HepG2 (cell line): Measurements from ENCODE around the gene PTCRA.
"Not testable (repeated sequence)": the region's sequence is repeated elsewhere in the genome, so short reads cannot be mapped to it uniquely, and the experiment has no call there.

ENCODE experiments used
- EZH2 ChIP-seq: conservative IDR thresholded peaks from 2 replicates; pipeline ENCODE4 v1.6.1; 2012; ENCODE audit warnings: mild to moderate bottlenecking, low read depth, low read length, moderate library complexity
- FOXP1 ChIP-seq, 2 experiments: fragments of 450-650 bp in 1 of 2; IDR thresholded peaks; 2 replicates each; pipeline ENCODE4 v1.6.1; 2017 to 2018; ENCODE audit warnings: antibody characterized with exemption in 1 of 2
- HNRNPLL ChIP-seq: fragments of 200-400 bp; formaldehyde crosslinking; IDR thresholded peaks from 2 replicates; pipeline ENCODE4 v1.6.1; 2017; ENCODE audit warnings: mild to moderate bottlenecking, low read depth, low read length; ENCODE audit not compliant: poor library complexity, severe bottlenecking
- RAD51 ChIP-seq: fragments of 450-650 bp; IDR thresholded peaks from 2 replicates; pipeline ENCODE4 v1.6.1; 2016; ENCODE audit warnings: borderline replicate concordance
- TP53 ChIP-seq: sonication (generic); formaldehyde crosslinking; conservative IDR thresholded peaks from 2 replicates; pipeline ENCODE4 v1.4.0; 2020; ENCODE audit warnings: missing genetic modification reagents
- XRCC5 ChIP-seq: fragments of 200-400 bp; formaldehyde crosslinking; optimal IDR thresholded peaks from 2 replicates; pipeline ENCODE3; 2017; ENCODE audit warnings: mild to moderate bottlenecking, low read length
- ZNF274 ChIP-seq: sonication (generic); formaldehyde crosslinking; IDR thresholded peaks from 2 replicates; pipeline ENCODE4 v1.5.1; 2020; ENCODE audit warnings: mild to moderate bottlenecking, missing genetic modification reagents
- ZNF432 ChIP-seq: sonication (generic); formaldehyde crosslinking; IDR thresholded peaks from 2 replicates; pipeline ENCODE4 v1.5.0; 2020; ENCODE audit warnings: missing genetic modification reagents, mild to moderate bottlenecking, borderline replicate concordance

GRCh38 chr6:42954405-42954804 is 38.6 kb downstream of the PTCRA start:
- TF ChIP-seq ZNF432; FOXP1 (IDR thresholded peaks at IDR 0.05); FOXP1 (CRISPR knock-in tag; IDR thresholded peaks at IDR 0.05); ZNF274 (CRISPR knock-in tag); HNRNPLL; XRCC5; RAD51; TP53 (CRISPR knock-in tag); EZH2: not testable (repeated sequence)
